ENCODE measurements around the gene SLC19A1. TPM values are rescaled to one million over a fixed set of nuclear protein-coding genes. Genes with fewer than 3 reads are reported as not detected.

SLC19A1 gene
- total RNA-seq, 1 donor from 2014 or later, result 21.7 TPM

GRCh38 chr21:45578811-45579381 lies 36.7 kb upstream of the SLC19A1 start:
- no peak for TF ChIP-seq CTCF (IDR thresholded peaks at IDR 0.05; ENCODE audit: insufficient read depth, low read length, poor library complexity, severe bottlenecking)
- no peak for DNase-seq (ENCODE audit: low read depth)
- Histone ChIP-seq H3K36me3 (ENCODE audit: control insufficient read depth, insufficient read depth, low read length) (no peaks in the 10 kb centered on the region), H3K4me3 (ENCODE audit: low read depth, low read length) (no peak overlapping the region), H3K27me3 (ENCODE audit: control insufficient read depth, insufficient read depth, low read length) (peaks cover 13% of the 10 kb centered on the region)

GRCh38 chr21:45578176-45578801 lies 36.0 kb upstream of the SLC19A1 start:
- TF ChIP-seq CTCF (IDR thresholded peaks at IDR 0.05; ENCODE audit: insufficient read depth, low read length, poor library complexity, severe bottlenecking), result no peak
- DNase-seq (ENCODE audit: low read depth), result no peak
- H3K4me3 ChIP-seq (ENCODE audit: low read depth, low read length), result no peak overlapping the region
- peaks cover 11% of the 10 kb centered on the region for H3K27me3 ChIP-seq (ENCODE audit: control insufficient read depth, insufficient read depth, low read length)
- H3K36me3 ChIP-seq (ENCODE audit: control insufficient read depth, insufficient read depth, low read length), result no peaks in the 10 kb centered on the region

- peaks cover 11% of the 10 kb centered on the region for H3K27me3 ChIP-seq (ENCODE audit: control insufficient read depth, insufficient read depth, low read length)
- no peak for DNase-seq (ENCODE audit: low read depth)
These were observed 35.5 kb upstream of the SLC19A1 start for GRCh38 chr21:45577801-45578175.

GRCh38 chr21:45576838-45577737 lies 34.8 kb upstream of the SLC19A1 start:
- no peaks in the 10 kb centered on the region for H3K36me3 ChIP-seq (ENCODE audit: control insufficient read depth, insufficient read depth, low read length)
- peaks cover 13% of the 10 kb centered on the region for H3K27me3 ChIP-seq (ENCODE audit: control insufficient read depth, insufficient read depth, low read length)
- DNase-seq (ENCODE audit: low read depth), result no peak
- H3K4me3 ChIP-seq (ENCODE audit: low read depth, low read length), result no peak overlapping the region
- TF ChIP-seq CTCF (IDR thresholded peaks at IDR 0.05; ENCODE audit: insufficient read depth, low read length, poor library complexity, severe bottlenecking), result no peak

More at GRCh38 chr21:45577801-45578175, 35.5 kb upstream of the SLC19A1 start:
- TF ChIP-seq CTCF (IDR thresholded peaks at IDR 0.05; ENCODE audit: insufficient read depth, low read length, poor library complexity, severe bottlenecking), result no peak
- Histone ChIP-seq H3K4me3 (ENCODE audit: low read depth, low read length) (no peak overlapping the region), H3K36me3 (ENCODE audit: control insufficient read depth, insufficient read depth, low read length) (no peaks in the 10 kb centered on the region)

- no peak for TF ChIP-seq CTCF (IDR thresholded peaks at IDR 0.05; ENCODE audit: insufficient read depth, low read length, poor library complexity, severe bottlenecking)
- H3K27me3 ChIP-seq (ENCODE audit: control insufficient read depth, insufficient read depth, low read length), result peaks cover 19% of the 10 kb centered on the region
- DNase-seq (ENCODE audit: low read depth), result no peak
These were observed 34.0 kb upstream of the SLC19A1 start for GRCh38 chr21:45575993-45576837.

More at GRCh38 chr21:45575993-45576837, 34.0 kb upstream of the SLC19A1 start:
- no peak overlapping the region for H3K4me3 ChIP-seq (ENCODE audit: low read depth, low read length)
- no peaks in the 10 kb centered on the region for H3K36me3 ChIP-seq (ENCODE audit: control insufficient read depth, insufficient read depth, low read length)

Data from kidney epithelial cell (primary cell).